BE2C (cell line): ENCODE measurements around the gene OR10A3.

Source experiments
- DNase-seq: peaks from one replicate; pipeline ENCODE4 v3.0.0-alpha.2; 2020
- H3K27me3 ChIP-seq: fragments of 250-450 bp; sonication (Bioruptor Pico); 2 replicates; pipeline ENCODE4 v1.5.1; 2020; ENCODE audit warnings: mild to moderate bottlenecking
- H3K36me3 ChIP-seq: fragments of 250-450 bp; sonication (Bioruptor Pico); 2 replicates; pipeline ENCODE4 v1.5.1; 2020; ENCODE audit warnings: mild to moderate bottlenecking
- H3K4me1 ChIP-seq: fragments of 250-450 bp; sonication (Bioruptor Pico); 2 replicates; pipeline ENCODE4 v1.5.1; 2020
- H3K4me3 ChIP-seq: 2 replicates; pipeline ENCODE4 v1.5.1; 2011; ENCODE audit warnings: low read depth, low read length
- H3K9me3 ChIP-seq: fragments of 250-450 bp; sonication (Bioruptor Pico); 2 replicates; pipeline ENCODE4 v1.5.1; 2020
- CTCF ChIP-seq: IDR thresholded peaks from 2 replicates; pipeline ENCODE4 v1.5.1; 2012; ENCODE audit warnings: mild to moderate bottlenecking, low read depth, low read length

Gene OR10A3

GRCh38 chr11:7906481-7906880, 35.0 kb downstream of the OR10A3 start:
- Histone ChIP-seq H3K27me3 (0 out of 2 replicates have a peak, but pooled peaks cover 8% of the 10 kb centered on the region), H3K4me3 (no peak overlapping the region), H3K9me3 (no peaks in the 10 kb centered on the region), H3K36me3 (no peaks in the 10 kb centered on the region), H3K4me1 (no peaks in the 10 kb centered on the region)
- DNase-seq = no peak
- no peak for TF ChIP-seq CTCF

- H3K4me3 ChIP-seq = no peak overlapping the region
- DNase-seq = no peak
Measured at GRCh38 chr11:7905961-7906429, 35.5 kb downstream of the OR10A3 start.

GRCh38 chr11:7905549-7905948, 36.0 kb downstream of the OR10A3 start:
- Histone ChIP-seq H3K4me1 (no peaks in the 10 kb centered on the region), H3K9me3 (no peaks in the 10 kb centered on the region), H3K27me3 (0 out of 2 replicates have a peak, but pooled peaks cover 8% of the 10 kb centered on the region), H3K36me3 (no peaks in the 10 kb centered on the region), H3K4me3 (no peak overlapping the region)
- no peak for DNase-seq
- no peak for TF ChIP-seq CTCF

More at GRCh38 chr11:7905961-7906429, 35.5 kb downstream of the OR10A3 start:
- Histone ChIP-seq H3K36me3 (no peaks in the 10 kb centered on the region), H3K27me3 (0 out of 2 replicates have a peak, but pooled peaks cover 8% of the 10 kb centered on the region), H3K4me1 (no peaks in the 10 kb centered on the region), H3K9me3 (no peaks in the 10 kb centered on the region)
- no peak for TF ChIP-seq CTCF

GRCh38 chr11:7904917-7905316, 36.6 kb downstream of the OR10A3 start:
- H3K4me3 ChIP-seq = no peak overlapping the region
- no peak for DNase-seq
- H3K4me1 ChIP-seq = no peaks in the 10 kb centered on the region
- no peaks in the 10 kb centered on the region for H3K9me3 ChIP-seq
- 0 out of 2 replicates have a peak, but pooled peaks cover 8% of the 10 kb centered on the region for H3K27me3 ChIP-seq
- no peak for TF ChIP-seq CTCF
- H3K36me3 ChIP-seq = no peaks in the 10 kb centered on the region

GRCh38 chr11:7903940-7904339, 37.6 kb downstream of the OR10A3 start:
- Histone ChIP-seq H3K36me3 (no peaks in the 10 kb centered on the region), H3K27me3 (0 out of 2 replicates have a peak, but pooled peaks cover 8% of the 10 kb centered on the region), H3K4me3 (no peak overlapping the region), H3K9me3 (no peaks in the 10 kb centered on the region), H3K4me1 (no peaks in the 10 kb centered on the region)
- TF ChIP-seq CTCF = no peak
- DNase-seq = no peak

- Histone ChIP-seq H3K27me3 (0 out of 2 replicates have a peak, but pooled peaks cover 6% of the 10 kb centered on the region), H3K9me3 (no peaks in the 10 kb centered on the region), H3K4me3 (no peak overlapping the region), H3K36me3 (no peaks in the 10 kb centered on the region), H3K4me1 (no peaks in the 10 kb centered on the region)
- DNase-seq = no peak
- TF ChIP-seq CTCF = no peak
Measured at GRCh38 chr11:7901319-7901854, 40.1 kb downstream of the OR10A3 start.
